GM23338 (cell line): ENCODE measurements around the gene AKAP7. TPM values are rescaled to one million over a fixed set of nuclear protein-coding genes. Genes with fewer than 3 reads are reported as not detected.

ENCODE experiments used
- ATAC-seq: fragments of 200-7000 bp; cut with Tn5 transposase; 3 replicates; pipeline ENCODE4 v1.9.1; 2020
- DNase-seq: peaks from one replicate; pipeline ENCODE4 v3.0.0-alpha.2; 2015; ENCODE audit warnings: low spot score
- H2AFZ ChIP-seq: fragments of 200-600 bp; sonication (generic); 2 replicates; pipeline ENCODE4 v1.8.0; 2016; ENCODE audit warnings: antibody characterized with exemption, mild to moderate bottlenecking, moderate library complexity
- H3F3A ChIP-seq: fragments of 200-600 bp; sonication (generic); replicated peaks from 2 replicates; pipeline ENCODE4 v1.8.0; 2017; ENCODE audit warnings: antibody characterized with exemption, mixed run types, low read depth
- H3K27ac ChIP-seq: fragments of 200-600 bp; sonication (generic); 2 replicates; pipeline ENCODE4 v1.6.1; 2016; ENCODE audit warnings: low read depth
- H3K27me3 ChIP-seq: fragments of 200-600 bp; sonication (generic); 2 replicates; pipeline ENCODE4 v1.8.0; 2016; ENCODE audit warnings: mild to moderate bottlenecking, mixed run types, moderate library complexity; ENCODE audit not compliant: insufficient read depth
- H3K36me3 ChIP-seq: fragments of 200-600 bp; sonication (generic); 2 replicates; pipeline ENCODE4 v1.8.0; 2016; ENCODE audit warnings: mild to moderate bottlenecking; ENCODE audit not compliant: insufficient read depth
- H3K4me1 ChIP-seq: fragments of 200-600 bp; sonication (generic); 2 replicates; pipeline ENCODE4 v1.8.0; 2016; ENCODE audit warnings: mild to moderate bottlenecking, moderate library complexity; ENCODE audit not compliant: insufficient read depth
- H3K4me2 ChIP-seq: fragments of 200-600 bp; sonication (generic); 2 replicates; pipeline ENCODE4 v1.7.1; 2017; ENCODE audit warnings: mixed run types
- H3K4me3 ChIP-seq: fragments of 200-600 bp; sonication (generic); 2 replicates; pipeline ENCODE4 v1.6.1; 2016; ENCODE audit warnings: mixed run types
- H3K79me2 ChIP-seq: fragments of 200-600 bp; sonication (generic); replicated peaks from 2 replicates; pipeline ENCODE4 v1.8.0; 2017; ENCODE audit warnings: mild to moderate bottlenecking; ENCODE audit not compliant: insufficient read depth
- H3K9me2 ChIP-seq: fragments of 200-600 bp; sonication (generic); 2 replicates; pipeline ENCODE4 v1.8.0; 2017; ENCODE audit not compliant: insufficient read depth
- H4K20me1 ChIP-seq: fragments of 200-600 bp; sonication (generic); replicated peaks from 2 replicates; pipeline ENCODE4 v1.8.0; 2017; ENCODE audit warnings: mild to moderate bottlenecking; ENCODE audit not compliant: insufficient read depth
- H3K27ac Mint-ChIP-seq: 2 replicates; pipeline ENCODE4 v1.8.0; 2020; ENCODE audit warnings: inconsistent platforms, mild to moderate bottlenecking, moderate library complexity, mixed read lengths
- H3K27me3 Mint-ChIP-seq: 3 replicates; pipeline ENCODE4 v1.8.0; 2022; ENCODE audit warnings: low read depth, mild to moderate bottlenecking, moderate library complexity, mixed read lengths, inconsistent platforms; ENCODE audit not compliant: insufficient read depth, poor library complexity
- H3K36me3 Mint-ChIP-seq: 3 replicates; pipeline ENCODE4 v1.8.0; 2021; ENCODE audit warnings: low read depth, mild to moderate bottlenecking, inconsistent platforms, moderate library complexity, mixed read lengths
- H3K4me1 Mint-ChIP-seq: 3 replicates; pipeline ENCODE4 v1.8.0; 2020; ENCODE audit warnings: mild to moderate bottlenecking, inconsistent platforms, mixed read lengths
- H3K4me3 Mint-ChIP-seq: 3 replicates; pipeline ENCODE4 v1.8.0; 2021; ENCODE audit warnings: moderate library complexity, mild to moderate bottlenecking, inconsistent platforms, mixed read lengths
- H3K9me3 Mint-ChIP-seq: 3 replicates; pipeline ENCODE4 v1.8.0; 2020; ENCODE audit warnings: moderate library complexity, mild to moderate bottlenecking, inconsistent platforms, mixed read lengths
- CREB1 ChIP-seq: fragments of 250-450 bp; sonication (Bioruptor Pico); IDR thresholded peaks from 2 replicates; pipeline ENCODE4 v1.5.0; 2020; ENCODE audit warnings: low read depth, mild to moderate bottlenecking, moderate library complexity
- EZH2 ChIP-seq: fragments of 200-600 bp; sonication (generic); IDR thresholded peaks from one replicate; pipeline ENCODE4 v1.8.0; 2017; ENCODE audit warnings: antibody characterized with exemption, mild to moderate bottlenecking, low read depth; ENCODE audit not compliant: unreplicated experiment
- EZH2phosphoT487 ChIP-seq: fragments of 200-600 bp; sonication (generic); IDR thresholded peaks from one replicate; pipeline ENCODE4 v1.8.1; 2018; ENCODE audit warnings: antibody characterized with exemption; ENCODE audit not compliant: unreplicated experiment
- JUNB ChIP-seq: IDR thresholded peaks from one replicate; pipeline ENCODE4 v1.6.1; 2016; ENCODE audit warnings: antibody characterized with exemption; ENCODE audit not compliant: unreplicated experiment
- NANOG ChIP-seq: IDR thresholded peaks from 2 replicates; pipeline ENCODE4 v1.6.1; 2016; ENCODE audit warnings: antibody characterized with exemption, borderline replicate concordance
- POLR2AphosphoS5 ChIP-seq: IDR thresholded peaks from 2 replicates; pipeline ENCODE4 v1.6.1; 2016; ENCODE audit warnings: antibody characterized with exemption, low read depth
- STAT1 ChIP-seq: IDR thresholded peaks from one replicate; pipeline ENCODE4 v1.6.1; 2016; ENCODE audit warnings: antibody characterized with exemption; ENCODE audit not compliant: unreplicated experiment
- ZNF114 ChIP-seq: fragments of 250-450 bp; sonication (Bioruptor Pico); IDR thresholded peaks from 2 replicates; pipeline ENCODE4 v1.5.0; 2020; ENCODE audit warnings: mild to moderate bottlenecking, moderate library complexity
- polyA plus RNA-seq: library from polyadenylated mRNA; unstranded; fragments of >200 nt; fragmentation: Nextera tagmentation; extraction: Ambion mirVana; gene quantifications from 2 replicates; pipeline ENCODE4 v1.2.1, GENCODE V29; 2016
- total RNA-seq: library from RNA; depleted of rRNA; stranded (reverse); fragments of >200 nt; shearing (Covaris generic); gene quantifications from 2 replicates; pipeline ENCODE4 v1.2.3, GENCODE V29; 2014
- TF ChIP-seq, protein P1 (sequence below): IDR thresholded peaks from one replicate; pipeline ENCODE4 v1.6.1; 2018; ENCODE audit warnings: antibody characterized with exemption; ENCODE audit not compliant: unreplicated experiment
- TF ChIP-seq, protein P2 (sequence below), 2 experiments: fragments of 200-600 bp in 1 of 2; sonication (generic) in 1 of 2; conservative IDR thresholded peaks; 2 replicates each; pipeline versions ENCODE4 v1.5.1 to v1.6.1; 2016 to 2017; ENCODE audit warnings: antibody characterized with exemption in 2 of 2, low read depth in 2 of 2, mild to moderate bottlenecking in 2 of 2, moderate library complexity in 1 of 2
- TF ChIP-seq, protein P3 (sequence below): IDR thresholded peaks from 2 replicates; pipeline ENCODE4 v1.6.1; 2016; ENCODE audit warnings: antibody characterized with exemption
- TF ChIP-seq, protein P4 (sequence below): fragments of 250-450 bp; sonication (Bioruptor Pico); IDR thresholded peaks from 2 replicates; pipeline ENCODE4 v1.5.0; 2020; ENCODE audit warnings: mild to moderate bottlenecking, moderate library complexity

AKAP7 gene
- total and polyA plus RNA-seq, 2 experiments from 2014 or later: 12.2 to 20.0 TPM

DNA sequence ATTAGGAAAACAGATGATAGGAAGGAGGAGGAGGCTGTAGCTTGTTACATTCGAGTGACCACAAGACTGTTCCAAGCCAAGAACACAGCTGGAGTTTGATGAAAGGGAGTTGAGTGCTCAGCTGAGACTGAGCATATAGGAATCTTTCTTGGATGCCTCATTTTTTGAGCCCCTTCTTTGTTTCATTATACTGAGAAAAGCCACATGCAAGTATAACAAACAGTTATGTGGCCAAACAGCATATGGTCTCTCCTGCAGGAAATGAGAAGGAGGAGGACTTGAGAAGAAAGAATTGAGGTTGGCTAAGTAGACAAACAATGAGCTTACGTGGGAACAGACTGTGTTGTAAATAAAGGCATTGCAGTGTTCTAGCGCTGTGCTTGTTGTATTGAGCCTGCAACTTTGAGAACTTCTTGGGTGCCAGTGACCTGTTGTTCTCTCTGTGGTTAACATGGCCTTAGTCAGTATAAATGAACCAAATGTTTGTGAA lies 78.3 kb downstream of the AKAP7 start:
- H3K27me3 Mint-ChIP-seq: no peaks in the 10 kb centered on the region
- H3K36me3 ChIP-seq: no peaks in the 10 kb centered on the region
- no peaks in the 10 kb centered on the region for H3F3A ChIP-seq
- H3K9me2 ChIP-seq: 0 out of 2 replicates have a peak, but pooled peaks cover 5% of the 10 kb centered on the region
- TF ChIP-seq ZNF114 (CRISPR knock-in tag): no peak
- TF ChIP-seq, protein P1, sequence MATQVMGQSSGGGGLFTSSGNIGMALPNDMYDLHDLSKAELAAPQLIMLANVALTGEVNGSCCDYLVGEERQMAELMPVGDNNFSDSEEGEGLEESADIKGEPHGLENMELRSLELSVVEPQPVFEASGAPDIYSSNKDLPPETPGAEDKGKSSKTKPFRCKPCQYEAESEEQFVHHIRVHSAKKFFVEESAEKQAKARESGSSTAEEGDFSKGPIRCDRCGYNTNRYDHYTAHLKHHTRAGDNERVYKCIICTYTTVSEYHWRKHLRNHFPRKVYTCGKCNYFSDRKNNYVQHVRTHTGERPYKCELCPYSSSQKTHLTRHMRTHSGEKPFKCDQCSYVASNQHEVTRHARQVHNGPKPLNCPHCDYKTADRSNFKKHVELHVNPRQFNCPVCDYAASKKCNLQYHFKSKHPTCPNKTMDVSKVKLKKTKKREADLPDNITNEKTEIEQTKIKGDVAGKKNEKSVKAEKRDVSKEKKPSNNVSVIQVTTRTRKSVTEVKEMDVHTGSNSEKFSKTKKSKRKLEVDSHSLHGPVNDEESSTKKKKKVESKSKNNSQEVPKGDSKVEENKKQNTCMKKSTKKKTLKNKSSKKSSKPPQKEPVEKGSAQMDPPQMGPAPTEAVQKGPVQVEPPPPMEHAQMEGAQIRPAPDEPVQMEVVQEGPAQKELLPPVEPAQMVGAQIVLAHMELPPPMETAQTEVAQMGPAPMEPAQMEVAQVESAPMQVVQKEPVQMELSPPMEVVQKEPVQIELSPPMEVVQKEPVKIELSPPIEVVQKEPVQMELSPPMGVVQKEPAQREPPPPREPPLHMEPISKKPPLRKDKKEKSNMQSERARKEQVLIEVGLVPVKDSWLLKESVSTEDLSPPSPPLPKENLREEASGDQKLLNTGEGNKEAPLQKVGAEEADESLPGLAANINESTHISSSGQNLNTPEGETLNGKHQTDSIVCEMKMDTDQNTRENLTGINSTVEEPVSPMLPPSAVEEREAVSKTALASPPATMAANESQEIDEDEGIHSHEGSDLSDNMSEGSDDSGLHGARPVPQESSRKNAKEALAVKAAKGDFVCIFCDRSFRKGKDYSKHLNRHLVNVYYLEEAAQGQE: no peak
- no peak for TF ChIP-seq JUNB
- no peak for TF ChIP-seq NANOG
- TF ChIP-seq, protein P2, sequence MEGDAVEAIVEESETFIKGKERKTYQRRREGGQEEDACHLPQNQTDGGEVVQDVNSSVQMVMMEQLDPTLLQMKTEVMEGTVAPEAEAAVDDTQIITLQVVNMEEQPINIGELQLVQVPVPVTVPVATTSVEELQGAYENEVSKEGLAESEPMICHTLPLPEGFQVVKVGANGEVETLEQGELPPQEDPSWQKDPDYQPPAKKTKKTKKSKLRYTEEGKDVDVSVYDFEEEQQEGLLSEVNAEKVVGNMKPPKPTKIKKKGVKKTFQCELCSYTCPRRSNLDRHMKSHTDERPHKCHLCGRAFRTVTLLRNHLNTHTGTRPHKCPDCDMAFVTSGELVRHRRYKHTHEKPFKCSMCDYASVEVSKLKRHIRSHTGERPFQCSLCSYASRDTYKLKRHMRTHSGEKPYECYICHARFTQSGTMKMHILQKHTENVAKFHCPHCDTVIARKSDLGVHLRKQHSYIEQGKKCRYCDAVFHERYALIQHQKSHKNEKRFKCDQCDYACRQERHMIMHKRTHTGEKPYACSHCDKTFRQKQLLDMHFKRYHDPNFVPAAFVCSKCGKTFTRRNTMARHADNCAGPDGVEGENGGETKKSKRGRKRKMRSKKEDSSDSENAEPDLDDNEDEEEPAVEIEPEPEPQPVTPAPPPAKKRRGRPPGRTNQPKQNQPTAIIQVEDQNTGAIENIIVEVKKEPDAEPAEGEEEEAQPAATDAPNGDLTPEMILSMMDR (conservative IDR thresholded peaks at IDR 0.05; ENCODE audit: low read depth in 2 of 2): no peak
- TF ChIP-seq POLR2AphosphoS5: no peak
- no peak for TF ChIP-seq CREB1
- no peak for TF ChIP-seq STAT1
- TF ChIP-seq, protein P3, sequence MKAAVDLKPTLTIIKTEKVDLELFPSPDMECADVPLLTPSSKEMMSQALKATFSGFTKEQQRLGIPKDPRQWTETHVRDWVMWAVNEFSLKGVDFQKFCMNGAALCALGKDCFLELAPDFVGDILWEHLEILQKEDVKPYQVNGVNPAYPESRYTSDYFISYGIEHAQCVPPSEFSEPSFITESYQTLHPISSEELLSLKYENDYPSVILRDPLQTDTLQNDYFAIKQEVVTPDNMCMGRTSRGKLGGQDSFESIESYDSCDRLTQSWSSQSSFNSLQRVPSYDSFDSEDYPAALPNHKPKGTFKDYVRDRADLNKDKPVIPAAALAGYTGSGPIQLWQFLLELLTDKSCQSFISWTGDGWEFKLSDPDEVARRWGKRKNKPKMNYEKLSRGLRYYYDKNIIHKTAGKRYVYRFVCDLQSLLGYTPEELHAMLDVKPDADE: no peak
- TF ChIP-seq EZH2phosphoT487: no peak
- TF ChIP-seq EZH2: no peak
- TF ChIP-seq, protein P4, sequence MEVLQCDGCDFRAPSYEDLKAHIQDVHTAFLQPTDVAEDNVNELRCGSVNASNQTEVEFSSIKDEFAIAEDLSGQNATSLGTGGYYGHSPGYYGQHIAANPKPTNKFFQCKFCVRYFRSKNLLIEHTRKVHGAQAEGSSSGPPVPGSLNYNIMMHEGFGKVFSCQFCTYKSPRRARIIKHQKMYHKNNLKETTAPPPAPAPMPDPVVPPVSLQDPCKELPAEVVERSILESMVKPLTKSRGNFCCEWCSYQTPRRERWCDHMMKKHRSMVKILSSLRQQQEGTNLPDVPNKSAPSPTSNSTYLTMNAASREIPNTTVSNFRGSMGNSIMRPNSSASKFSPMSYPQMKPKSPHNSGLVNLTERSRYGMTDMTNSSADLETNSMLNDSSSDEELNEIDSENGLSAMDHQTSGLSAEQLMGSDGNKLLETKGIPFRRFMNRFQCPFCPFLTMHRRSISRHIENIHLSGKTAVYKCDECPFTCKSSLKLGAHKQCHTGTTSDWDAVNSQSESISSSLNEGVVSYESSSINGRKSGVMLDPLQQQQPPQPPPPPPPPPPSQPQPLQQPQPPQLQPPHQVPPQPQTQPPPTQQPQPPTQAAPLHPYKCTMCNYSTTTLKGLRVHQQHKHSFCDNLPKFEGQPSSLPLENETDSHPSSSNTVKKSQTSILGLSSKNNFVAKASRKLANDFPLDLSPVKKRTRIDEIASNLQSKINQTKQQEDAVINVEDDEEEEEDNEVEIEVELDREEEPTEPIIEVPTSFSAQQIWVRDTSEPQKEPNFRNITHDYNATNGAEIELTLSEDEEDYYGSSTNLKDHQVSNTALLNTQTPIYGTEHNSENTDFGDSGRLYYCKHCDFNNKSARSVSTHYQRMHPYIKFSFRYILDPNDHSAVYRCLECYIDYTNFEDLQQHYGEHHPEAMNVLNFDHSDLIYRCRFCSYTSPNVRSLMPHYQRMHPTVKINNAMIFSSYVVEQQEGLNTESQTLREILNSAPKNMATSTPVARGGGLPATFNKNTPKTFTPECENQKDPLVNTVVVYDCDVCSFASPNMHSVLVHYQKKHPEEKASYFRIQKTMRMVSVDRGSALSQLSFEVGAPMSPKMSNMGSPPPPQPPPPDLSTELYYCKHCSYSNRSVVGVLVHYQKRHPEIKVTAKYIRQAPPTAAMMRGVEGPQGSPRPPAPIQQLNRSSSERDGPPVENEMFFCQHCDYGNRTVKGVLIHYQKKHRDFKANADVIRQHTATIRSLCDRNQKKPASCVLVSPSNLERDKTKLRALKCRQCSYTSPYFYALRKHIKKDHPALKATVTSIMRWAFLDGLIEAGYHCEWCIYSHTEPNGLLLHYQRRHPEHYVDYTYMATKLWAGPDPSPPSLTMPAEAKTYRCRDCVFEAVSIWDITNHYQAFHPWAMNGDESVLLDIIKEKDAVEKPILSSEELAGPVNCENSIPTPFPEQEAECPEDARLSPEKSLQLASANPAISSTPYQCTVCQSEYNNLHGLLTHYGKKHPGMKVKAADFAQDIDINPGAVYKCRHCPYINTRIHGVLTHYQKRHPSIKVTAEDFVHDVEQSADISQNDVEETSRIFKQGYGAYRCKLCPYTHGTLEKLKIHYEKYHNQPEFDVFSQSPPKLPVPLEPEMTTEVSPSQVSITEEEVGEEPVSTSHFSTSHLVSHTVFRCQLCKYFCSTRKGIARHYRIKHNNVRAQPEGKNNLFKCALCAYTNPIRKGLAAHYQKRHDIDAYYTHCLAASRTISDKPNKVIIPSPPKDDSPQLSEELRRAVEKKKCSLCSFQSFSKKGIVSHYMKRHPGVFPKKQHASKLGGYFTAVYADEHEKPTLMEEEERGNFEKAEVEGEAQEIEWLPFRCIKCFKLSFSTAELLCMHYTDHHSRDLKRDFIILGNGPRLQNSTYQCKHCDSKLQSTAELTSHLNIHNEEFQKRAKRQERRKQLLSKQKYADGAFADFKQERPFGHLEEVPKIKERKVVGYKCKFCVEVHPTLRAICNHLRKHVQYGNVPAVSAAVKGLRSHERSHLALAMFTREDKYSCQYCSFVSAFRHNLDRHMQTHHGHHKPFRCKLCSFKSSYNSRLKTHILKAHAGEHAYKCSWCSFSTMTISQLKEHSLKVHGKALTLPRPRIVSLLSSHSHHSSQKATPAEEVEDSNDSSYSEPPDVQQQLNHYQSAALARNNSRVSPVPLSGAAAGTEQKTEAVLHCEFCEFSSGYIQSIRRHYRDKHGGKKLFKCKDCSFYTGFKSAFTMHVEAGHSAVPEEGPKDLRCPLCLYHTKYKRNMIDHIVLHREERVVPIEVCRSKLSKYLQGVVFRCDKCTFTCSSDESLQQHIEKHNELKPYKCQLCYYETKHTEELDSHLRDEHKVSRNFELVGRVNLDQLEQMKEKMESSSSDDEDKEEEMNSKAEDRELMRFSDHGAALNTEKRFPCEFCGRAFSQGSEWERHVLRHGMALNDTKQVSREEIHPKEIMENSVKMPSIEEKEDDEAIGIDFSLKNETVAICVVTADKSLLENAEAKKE: no peak
- no peak for DNase-seq
- no peaks in the 10 kb centered on the region for H3K79me2 ChIP-seq
- no peak overlapping the region for H3K4me2 ChIP-seq
- H3K4me1 Mint-ChIP-seq: peaks cover 6% of the 10 kb centered on the region; the same call in 2 of the 3 replicates
- no peak overlapping the region for H3K4me3 ChIP-seq
- H3K9me3 Mint-ChIP-seq: no peaks in the 10 kb centered on the region
- H3K36me3 Mint-ChIP-seq: peaks cover 7% of the 10 kb centered on the region
- H3K4me1 ChIP-seq: peaks cover 5% of the 10 kb centered on the region; the same call in 1 of the 2 replicates
- 0 out of 2 replicates have a peak overlapping the region, but pooled peaks have one; percentile 20 for H2AFZ ChIP-seq
- no peak overlapping the region for H3K4me3 Mint-ChIP-seq
- H3K27ac Mint-ChIP-seq: no peak overlapping the region
- H3K27me3 ChIP-seq: no peaks in the 10 kb centered on the region
- no peak overlapping the region for H3K27ac ChIP-seq
- ATAC-seq: no peak
- no peaks in the 10 kb centered on the region for H4K20me1 ChIP-seq
